Esophagus muscularis mucosa (tissue), 4 donors: ENCODE results near the gene CGB8.
"Not testable (repeated sequence)": the region's sequence is repeated elsewhere in the genome, so short reads cannot be mapped to it uniquely, and the experiment has no call there.

ENCODE experiments used
- CTCF ChIP-seq, 3 experiments: fragments of 200-600 bp in 2 of 3; fragments of 450-650 bp in 1 of 3; sonication (generic) in 2 of 3; IDR thresholded peaks; one replicate each; pipeline ENCODE4 v1.5.1; 2017 to 2019; ENCODE audit warnings: antibody characterized with exemption in 3 of 3, mild to moderate bottlenecking in 2 of 3, moderate library complexity in 1 of 3
- EP300 ChIP-seq: sonication (generic); formaldehyde crosslinking; IDR thresholded peaks from one replicate; pipeline ENCODE4 v1.6.1; 2017; ENCODE audit warnings: antibody characterized with exemption
- POLR2A ChIP-seq: fragments of 450-650 bp; IDR thresholded peaks from one replicate; pipeline ENCODE4 v1.6.1; 2017; ENCODE audit warnings: antibody characterized with exemption, moderate library complexity, mild to moderate bottlenecking, low read depth

GRCh38 chr19:49050376-49051033, 1.6 kb upstream of the CGB8 start:
- not testable (repeated sequence) for TF ChIP-seq EP300; POLR2A; CTCF (IDR thresholded peaks at IDR 0.05)
